Bronchial smooth muscle cell (primary cell): ENCODE results near the gene PTPRO. TPM values are rescaled to one million over a fixed set of nuclear protein-coding genes. Genes with fewer than 3 reads are reported as not detected.

Experiments
- total RNA-seq: library from RNA; depleted of rRNA; stranded (reverse); fragments of >200 nt; gene quantifications from 2 replicates; pipeline ENCODE4 v1.2.1, GENCODE V29; 2014

PTPRO gene
- total RNA-seq = 0.17 and 0.32 TPM in 2 replicates

GRCh38 chr12:15322164-15323061, at the start of gene PTPRO:
TSS of gene PTPRO (plus strand) at chr12:15322508.

Other genes with a start within 250 kb of the PTPRO start
- gene RERG, start 101.1 kb upstream of the PTPRO start, total RNA-seq = not detected in 2 replicates